Measurements from ENCODE around the gene PRPF6.
A peak's percentile ranks its signal among the peaks of the same experiment; 100 is the strongest.

The PRPF6 gene

GRCh38 chr20:64035933-64036345 is 55.0 kb downstream of the PRPF6 start, which contains the start of gene C20orf204:
TSS of gene C20orf204 (plus strand) at chr20:64036182. CDS start at chr20:64036324, 142 bp downstream.
- no peak for DNase-seq

DNA sequence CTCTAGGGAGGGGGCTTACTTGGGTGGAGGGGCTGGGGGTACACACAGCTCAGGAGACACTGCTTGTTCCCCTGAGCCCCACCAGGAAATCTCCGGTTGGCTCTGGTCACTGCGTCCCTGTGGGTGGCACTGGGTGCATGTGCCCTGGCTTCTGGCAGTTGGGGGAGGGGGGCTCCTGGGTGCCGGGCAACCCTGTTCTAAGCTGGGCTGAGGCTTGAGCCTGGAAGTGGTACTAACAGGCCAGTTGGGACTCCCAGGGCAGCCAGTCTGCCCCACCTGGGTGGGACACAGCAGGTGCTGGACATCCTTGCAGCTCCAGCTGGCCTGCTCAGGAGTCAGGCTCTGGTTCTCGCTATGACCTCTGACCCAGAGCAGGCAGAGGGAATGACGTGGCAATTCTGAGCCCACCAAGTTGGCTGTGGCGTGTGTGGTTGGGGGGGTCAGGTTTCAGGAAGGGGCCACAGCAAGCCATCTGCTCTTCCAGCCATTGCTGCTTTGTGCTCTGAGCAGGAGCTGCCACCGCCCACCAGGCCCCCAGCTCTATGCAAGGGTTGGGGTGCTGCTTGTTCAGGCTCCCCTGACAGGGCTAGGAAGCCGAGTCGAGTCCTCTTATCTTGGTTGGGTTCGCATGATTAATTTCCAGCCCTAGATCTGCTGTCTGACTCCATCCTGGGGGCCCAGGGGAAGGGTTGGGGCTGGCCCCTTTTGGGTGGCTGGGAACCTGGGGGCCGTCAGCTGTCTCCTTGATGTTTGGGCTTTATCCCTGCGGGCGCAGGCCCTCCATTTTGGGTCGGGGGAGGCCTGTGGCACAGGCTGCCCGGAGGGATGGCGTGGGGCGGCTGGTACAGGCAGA is 55.6 kb downstream of the PRPF6 start:
- DNase-seq = no peak

DNA sequence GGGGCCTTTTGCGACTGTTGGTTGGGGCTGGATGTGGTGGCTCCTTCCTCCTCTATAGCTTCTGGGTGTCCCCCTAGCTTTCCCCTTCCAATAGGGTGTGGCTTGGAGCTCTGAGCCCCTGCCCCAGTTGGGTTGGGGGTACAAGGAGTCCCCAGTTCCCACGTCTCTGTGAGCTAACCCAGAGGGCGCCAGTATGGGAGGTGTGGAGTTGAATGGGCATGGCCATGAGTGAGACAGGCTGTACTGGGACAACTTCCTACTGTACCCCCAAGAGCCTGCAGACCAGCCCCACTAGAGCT is 56.2 kb downstream of the PRPF6 start:
- no peak for DNase-seq

GRCh38 chr20:64037498-64038213 is 56.7 kb downstream of the PRPF6 start:
- DNase-seq = no peak

- no peak for DNase-seq
Observed at GRCh38 chr20:64038224-64038564, 57.3 kb downstream of the PRPF6 start.

- DNase-seq = peak; percentile 78
Observed at GRCh38 chr20:64038565-64039292, 57.8 kb downstream of the PRPF6 start.

GRCh38 chr20:64039293-64040160 is 58.6 kb downstream of the PRPF6 start:
- DNase-seq = no peak

GRCh38 chr20:64040231-64041039 is 59.5 kb downstream of the PRPF6 start:
- peak; percentile 30 for DNase-seq

- DNase-seq = peak; percentile 29
Observed at GRCh38 chr20:64041040-64041780, 60.3 kb downstream of the PRPF6 start.

DNA sequence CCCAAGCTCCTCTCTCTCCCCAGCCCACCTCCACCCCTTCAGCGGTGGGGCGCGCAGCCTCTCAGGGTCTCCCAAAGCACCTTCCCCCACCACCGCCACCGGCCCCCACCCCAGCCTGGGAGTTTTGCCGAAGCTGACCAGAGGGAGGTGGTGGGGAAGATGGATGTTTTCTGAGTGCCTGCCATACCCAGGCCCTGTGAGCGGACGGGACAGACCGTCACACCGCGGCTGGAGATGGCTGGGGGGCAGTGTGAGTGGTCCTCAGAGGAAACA is 60.8 kb downstream of the PRPF6 start:
- no peak for DNase-seq

- peak; percentile 41 for DNase-seq
Observed at GRCh38 chr20:64042054-64042781, 61.3 kb downstream of the PRPF6 start.

DNA sequence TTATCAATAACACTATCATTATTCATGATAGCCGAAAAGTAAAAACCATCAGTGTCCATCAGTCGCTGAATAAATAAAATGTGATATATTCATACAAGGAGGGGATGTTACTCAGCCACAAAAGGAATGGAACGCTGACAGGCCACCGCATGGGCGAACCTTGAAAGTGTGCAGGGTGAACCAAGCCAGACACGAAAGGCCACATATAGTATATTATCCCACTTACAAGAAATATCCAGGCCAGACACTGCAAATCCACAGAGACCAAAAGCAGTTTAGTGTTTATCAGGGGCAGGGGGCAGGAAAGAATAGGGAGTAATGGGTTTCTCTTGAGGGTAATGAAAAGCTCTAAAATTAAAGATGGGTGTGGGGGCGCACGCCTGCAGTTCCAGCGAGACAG is 62.8 kb downstream of the PRPF6 start:
- DNase-seq = no peak

GRCh38 chr20:64044484-64045247 is 63.7 kb downstream of the PRPF6 start:
- DNase-seq = no peak

DNA sequence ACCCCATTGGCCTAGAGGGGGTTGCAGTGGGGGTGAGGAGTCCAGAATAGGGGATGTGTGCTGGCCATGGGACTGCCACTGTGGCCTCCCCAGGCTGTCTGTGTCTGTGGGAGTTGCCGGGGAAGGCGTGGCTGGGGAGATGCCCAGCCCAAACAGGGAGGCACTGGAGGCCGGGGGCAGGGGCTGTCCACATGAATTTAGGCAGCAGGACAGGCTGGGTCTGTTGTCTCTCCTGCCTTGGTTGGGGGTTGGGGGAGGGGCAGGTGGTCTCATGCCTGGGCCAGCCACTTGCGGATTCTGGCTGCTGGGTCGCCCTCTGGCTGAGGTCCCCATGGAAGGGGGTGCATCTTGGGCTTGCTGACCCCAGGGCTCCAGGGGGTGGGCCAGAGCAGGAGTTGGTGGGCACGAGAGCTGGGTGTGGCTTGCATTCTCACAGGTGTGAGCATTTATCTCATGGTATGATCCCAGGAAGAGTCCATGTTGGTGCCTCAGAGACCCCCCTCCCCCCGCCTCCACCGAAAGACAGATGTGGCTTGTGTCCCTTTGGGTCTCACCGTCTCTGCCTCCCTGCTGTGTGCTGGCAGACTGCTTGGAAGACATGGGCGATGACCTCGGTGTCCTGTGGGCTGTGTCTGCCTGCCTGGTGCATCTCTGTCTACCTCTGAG is 64.5 kb downstream of the PRPF6 start:
- DNase-seq = no peak

DNA sequence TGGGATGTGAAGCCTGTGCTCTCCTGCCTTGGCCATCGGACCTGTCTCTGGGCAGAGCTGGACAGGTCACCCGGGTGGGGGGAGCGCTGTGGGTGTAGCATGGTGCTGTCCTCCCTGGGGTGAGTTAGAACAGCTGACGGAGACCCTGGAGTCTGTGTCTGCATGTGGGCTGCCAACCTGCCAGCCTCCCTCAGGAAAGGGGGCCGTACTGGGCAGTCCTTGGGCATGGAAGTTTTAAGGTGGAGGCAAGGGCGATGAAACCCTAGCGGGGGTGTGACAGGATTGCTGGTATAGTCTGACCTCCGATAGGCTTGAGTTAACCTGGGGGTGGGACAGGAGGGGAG is 66.1 kb downstream of the PRPF6 start:
- no peak for DNase-seq

GRCh38 chr20:64047968-64048401 is 67.1 kb downstream of the PRPF6 start:
- DNase-seq = no peak

- no peak for DNase-seq
Observed at GRCh38 chr20:64048402-64049044, 67.6 kb downstream of the PRPF6 start.

GRCh38 chr20:64049060-64049877 is 68.3 kb downstream of the PRPF6 start, which contains the start of gene SOX18:
TSS of gene SOX18 (minus strand) at chr20:64049639. CDS start at chr20:64049516, 123 bp downstream.
- no peak for DNase-seq
